CD4-positive, alpha-beta T cell treated with Interleukin-21 for 1 hour (primary cell): ENCODE data around the gene HERPUD2.

Experiments
- DNase-seq: peaks from one replicate; pipeline ENCODE4 v3.0.0-alpha.2; 2020

The HERPUD2 gene

GRCh38 chr7:35694784-35695472 is at the start of gene HERPUD2:
TSS of gene HERPUD2 (minus strand) at chr7:35695135. CDS start at chr7:35694330, 805 bp downstream.
- DNase-seq = peak; percentile 93

GRCh38 chr7:35738889-35739288 is 44.0 kb upstream of the HERPUD2 start:
- no peak for DNase-seq

- DNase-seq = no peak
Measured at GRCh38 chr7:35736725-35737124, 41.8 kb upstream of the HERPUD2 start.

GRCh38 chr7:35735396-35735795 is 40.5 kb upstream of the HERPUD2 start:
- no peak for DNase-seq

GRCh38 chr7:35734001-35734483 is 39.1 kb upstream of the HERPUD2 start:
- DNase-seq = no peak

GRCh38 chr7:35731349-35731748 is 36.4 kb upstream of the HERPUD2 start:
- DNase-seq = no peak

GRCh38 chr7:35729061-35729783 is 34.3 kb upstream of the HERPUD2 start:
- DNase-seq = peak; percentile 64

GRCh38 chr7:35728412-35729060 is 33.6 kb upstream of the HERPUD2 start:
- no peak for DNase-seq

- peak; percentile 22 for DNase-seq
Measured at GRCh38 chr7:35727571-35727970, 32.6 kb upstream of the HERPUD2 start.

- no peak for DNase-seq
Measured at GRCh38 chr7:35726654-35727053, 31.7 kb upstream of the HERPUD2 start.

- DNase-seq = peak; percentile 82
Measured at GRCh38 chr7:35725280-35725680, 30.3 kb upstream of the HERPUD2 start.

GRCh38 chr7:35723011-35723410 is 28.1 kb upstream of the HERPUD2 start:
- peak; percentile 44 for DNase-seq

- no peak for DNase-seq
Measured at GRCh38 chr7:35722054-35722849, 27.3 kb upstream of the HERPUD2 start.

GRCh38 chr7:35721288-35721687 is 26.4 kb upstream of the HERPUD2 start:
- no peak for DNase-seq

GRCh38 chr7:35720849-35721248 is 25.9 kb upstream of the HERPUD2 start:
- no peak for DNase-seq

GRCh38 chr7:35720032-35720431 is 25.1 kb upstream of the HERPUD2 start:
- DNase-seq = no peak

- no peak for DNase-seq
Measured at GRCh38 chr7:35718047-35718446, 23.1 kb upstream of the HERPUD2 start.

- DNase-seq = no peak
Measured at GRCh38 chr7:35717516-35717915, 22.6 kb upstream of the HERPUD2 start.

- no peak for DNase-seq
Measured at GRCh38 chr7:35717013-35717412, 22.1 kb upstream of the HERPUD2 start.

GRCh38 chr7:35716038-35716803 is 21.3 kb upstream of the HERPUD2 start:
- no peak for DNase-seq

- no peak for DNase-seq
Measured at GRCh38 chr7:35714862-35715261, 19.9 kb upstream of the HERPUD2 start.

GRCh38 chr7:35714407-35714806 is 19.5 kb upstream of the HERPUD2 start:
- no peak for DNase-seq
